Measurements from ENCODE around the gene EPHA5. TPM values are rescaled to one million over a fixed set of nuclear protein-coding genes. Genes with fewer than 3 reads are reported as not detected.

EPHA5 gene
- total RNA-seq, 1 experiment from 2014 or later, result 0.28 TPM

GRCh38 chr4:65671372-65671771 lies 1.1 kb upstream of the EPHA5 start:
- Mint-ChIP-seq H3K4me1 (ENCODE audit: insufficient read depth, unreplicated experiment) (peaks cover 13% of the 10 kb centered on the region), H3K27me3 (ENCODE audit: insufficient read depth, unreplicated experiment) (no peaks in the 10 kb centered on the region), H3K27ac (ENCODE audit: low read depth, unreplicated experiment) (no peak overlapping the region), H3K4me3 (ENCODE audit: unreplicated experiment) (no peak overlapping the region), H3K9me3 (ENCODE audit: unreplicated experiment) (no peaks in the 10 kb centered on the region), H3K36me3 (ENCODE audit: insufficient read depth, unreplicated experiment) (no peaks in the 10 kb centered on the region)
- intact Hi-C loops (cut with micrococcal nuclease), result loop anchor here (10.0 kb wide), 1 partner anchor 247 kb away; no protein-coding TSS in a partner anchor
- DNase-seq (ENCODE audit: unreplicated experiment), result no peak
- no TSS peak for BruUV-seq (replicated peaks)
- CTCF ChIA-PET, result interaction anchor here (0.5 kb wide), 1 partner anchor 24 kb away, joined by 3 read pairs; no protein-coding TSS in a partner anchor
- TF ChIP-seq CTCF (IDR thresholded peaks at IDR 0.05; ENCODE audit: unreplicated experiment), result no peak
- POLR2A ChIA-PET, result interaction anchor here (0.6 kb wide), 1 partner anchor 611 kb away, joined by 3 read pairs; no protein-coding TSS in a partner anchor

GRCh38 chr4:65670020-65670330 lies 314 bp downstream of the EPHA5 start:
- no peak for DNase-seq (ENCODE audit: unreplicated experiment)
- Mint-ChIP-seq H3K4me3 (ENCODE audit: unreplicated experiment) (peak overlapping the region; percentile 75), H3K27me3 (ENCODE audit: insufficient read depth, unreplicated experiment) (no peaks in the 10 kb centered on the region), H3K27ac (ENCODE audit: low read depth, unreplicated experiment) (no peak overlapping the region), H3K36me3 (ENCODE audit: insufficient read depth, unreplicated experiment) (no peaks in the 10 kb centered on the region), H3K9me3 (ENCODE audit: unreplicated experiment) (no peaks in the 10 kb centered on the region), H3K4me1 (ENCODE audit: insufficient read depth, unreplicated experiment) (peaks cover 13% of the 10 kb centered on the region)
- ChIA-PET POLR2A (interaction anchor here (1.0 to 1.2 kb wide), 2 partner anchors 8 to 21 kb away, joined by 3 to 6 read pairs; no protein-coding TSS in a partner anchor), CTCF (interaction anchor here (0.6 to 1.1 kb wide), 3 partner anchors 35 to 1026 kb away, joined by 3 to 6 read pairs (median 5); no protein-coding TSS in a partner anchor)
- no TSS peak for BruUV-seq (replicated peaks)
- intact Hi-C loops (cut with micrococcal nuclease), result loop anchor here (10.0 kb wide), 1 partner anchor 245 kb away; no protein-coding TSS in a partner anchor
- peak; percentile 23 for TF ChIP-seq CTCF (IDR thresholded peaks at IDR 0.05; ENCODE audit: unreplicated experiment)

- no TSS peak for BruUV-seq (replicated peaks)
- no peak for TF ChIP-seq CTCF (IDR thresholded peaks at IDR 0.05; ENCODE audit: unreplicated experiment)
- ChIA-PET CTCF (interaction anchor here (0.7 to 1.1 kb wide), 3 partner anchors 35 to 661 kb away, joined by 3 to 6 read pairs (median 5); no protein-coding TSS in a partner anchor), POLR2A (interaction anchor here (0.7 to 1.8 kb wide), 4 partner anchors 8 to 496 kb away, joined by 3 to 6 read pairs (median 4); no protein-coding TSS in a partner anchor)
- Mint-ChIP-seq H3K9me3 (ENCODE audit: unreplicated experiment) (no peaks in the 10 kb centered on the region), H3K4me1 (ENCODE audit: insufficient read depth, unreplicated experiment) (peaks cover 13% of the 10 kb centered on the region), H3K27ac (ENCODE audit: low read depth, unreplicated experiment) (no peak overlapping the region), H3K36me3 (ENCODE audit: insufficient read depth, unreplicated experiment) (no peaks in the 10 kb centered on the region), H3K27me3 (ENCODE audit: insufficient read depth, unreplicated experiment) (no peaks in the 10 kb centered on the region), H3K4me3 (ENCODE audit: unreplicated experiment) (peak overlapping the region; percentile 75)
- DNase-seq (ENCODE audit: unreplicated experiment), result no peak
- intact Hi-C loops (cut with micrococcal nuclease), result loop anchor here (2.0 to 10.0 kb wide), 2 partner anchors 157 to 245 kb away; no protein-coding TSS in a partner anchor
Measured at GRCh38 chr4:65669111-65670019, 924 bp downstream of the EPHA5 start.
